Breast epithelium (tissue), 4 donors: Measurements from ENCODE around the gene PRKD3. TPM values are rescaled to one million over a fixed set of nuclear protein-coding genes. Genes with fewer than 3 reads are reported as not detected.

Source experiments
- DNase-seq, 2 donors: peaks; one replicate each; pipeline ENCODE4 v3.0.0-alpha.2; 2019; ENCODE audit warnings: low spot score in 2 of 2
- H3K27ac ChIP-seq, 2 donors: fragments of 200-600 bp; sonication (generic) in 1 of 2; one replicate each; pipeline ENCODE4 v1.5.1; 2016 to 2019; ENCODE audit warnings: mild to moderate bottlenecking in 1 of 2
- H3K27me3 ChIP-seq, 2 donors: fragments of 200-600 bp; sonication (generic) in 1 of 2; one replicate each; pipeline versions ENCODE4 v1.5.1 to v1.6.0; 2017 to 2019; ENCODE audit warnings: control low read depth in 1 of 2, mild to moderate bottlenecking in 1 of 2
- H3K36me3 ChIP-seq: fragments of 200-600 bp; one replicate; pipeline ENCODE4 v1.5.1; 2019
- H3K4me1 ChIP-seq, 2 donors: fragments of 200-600 bp; sonication (generic); one replicate each; pipeline ENCODE4 v1.5.1; 2016 to 2019; ENCODE audit warnings: control low read depth in 1 of 2
- H3K4me3 ChIP-seq, 3 donors: fragments of 200-600 bp; sonication (generic); 1 replicate in 2 of 3; 2 replicates in 1 of 3; pipeline ENCODE4 v1.5.1; 2016 to 2019; ENCODE audit warnings: mild to moderate bottlenecking in 3 of 3, moderate library complexity in 2 of 3
- H3K9me3 ChIP-seq, 2 donors: fragments of 200-600 bp; sonication (generic) in 1 of 2; one replicate each; pipeline ENCODE4 v1.5.1; 2016 to 2019; ENCODE audit warnings: control low read depth in 1 of 2
- POLR2A ChIP-seq: fragments of 450-650 bp; IDR thresholded peaks from one replicate; pipeline ENCODE4 v1.6.1; 2016; ENCODE audit warnings: antibody characterized with exemption, mild to moderate bottlenecking, moderate library complexity
- POLR2AphosphoS5 ChIP-seq, 3 donors: sonication (generic); formaldehyde crosslinking; IDR thresholded peaks; one replicate each; pipeline ENCODE4 v1.6.1; 2017; ENCODE audit warnings: antibody characterized with exemption in 3 of 3
- intact Hi-C: fragments of 100-400 bp; cut with DNase I; formaldehyde crosslinking; loops from one replicate; pipeline ENCODE4 v1.15.1; 2023; ENCODE audit warnings: low total_unique reads
- total RNA-seq, 3 donors: library from RNA; depleted of rRNA; stranded (reverse); fragments of >200 nt; gene quantifications; one replicate each; pipeline ENCODE4 v1.1.0, GENCODE V29; 2016
- TF ChIP-seq, protein P1 (sequence below), 3 donors: fragments of 450-650 bp; IDR thresholded peaks; one replicate each; pipeline ENCODE4 v1.5.1; 2016 to 2017; ENCODE audit warnings: antibody characterized with exemption in 3 of 3, mild to moderate bottlenecking in 3 of 3, moderate library complexity in 3 of 3

Gene PRKD3
- total RNA-seq, 3 donors from 2014 or later, result 46.5 to 57.4 (median 56.2) TPM

GRCh38 chr2:37315364-37315763, 9.3 kb downstream of the PRKD3 start:
- intact Hi-C loops, result no loop called here
- no peak for TF ChIP-seq POLR2AphosphoS5 (IDR thresholded peaks at IDR 0.05)
- TF ChIP-seq POLR2A, result no peak

GRCh38 chr2:37307500-37307899, 17.1 kb downstream of the PRKD3 start:
- intact Hi-C loops, result no loop called here
- TF ChIP-seq POLR2A (no peak), POLR2AphosphoS5 (IDR thresholded peaks at IDR 0.05) (no peak)
- TF ChIP-seq, protein P1, sequence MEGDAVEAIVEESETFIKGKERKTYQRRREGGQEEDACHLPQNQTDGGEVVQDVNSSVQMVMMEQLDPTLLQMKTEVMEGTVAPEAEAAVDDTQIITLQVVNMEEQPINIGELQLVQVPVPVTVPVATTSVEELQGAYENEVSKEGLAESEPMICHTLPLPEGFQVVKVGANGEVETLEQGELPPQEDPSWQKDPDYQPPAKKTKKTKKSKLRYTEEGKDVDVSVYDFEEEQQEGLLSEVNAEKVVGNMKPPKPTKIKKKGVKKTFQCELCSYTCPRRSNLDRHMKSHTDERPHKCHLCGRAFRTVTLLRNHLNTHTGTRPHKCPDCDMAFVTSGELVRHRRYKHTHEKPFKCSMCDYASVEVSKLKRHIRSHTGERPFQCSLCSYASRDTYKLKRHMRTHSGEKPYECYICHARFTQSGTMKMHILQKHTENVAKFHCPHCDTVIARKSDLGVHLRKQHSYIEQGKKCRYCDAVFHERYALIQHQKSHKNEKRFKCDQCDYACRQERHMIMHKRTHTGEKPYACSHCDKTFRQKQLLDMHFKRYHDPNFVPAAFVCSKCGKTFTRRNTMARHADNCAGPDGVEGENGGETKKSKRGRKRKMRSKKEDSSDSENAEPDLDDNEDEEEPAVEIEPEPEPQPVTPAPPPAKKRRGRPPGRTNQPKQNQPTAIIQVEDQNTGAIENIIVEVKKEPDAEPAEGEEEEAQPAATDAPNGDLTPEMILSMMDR (IDR thresholded peaks at IDR 0.05), result no peak
- H3K27ac ChIP-seq, result no peak overlapping the region
- DNase-seq, result no peak
- H3K36me3 ChIP-seq, result no peaks in the 10 kb centered on the region
- no peaks in the 10 kb centered on the region for H3K27me3 ChIP-seq
- no peak overlapping the region for H3K4me3 ChIP-seq
- no peaks in the 10 kb centered on the region for H3K4me1 ChIP-seq
- no peaks in the 10 kb centered on the region for H3K9me3 ChIP-seq

More at GRCh38 chr2:37315364-37315763, 9.3 kb downstream of the PRKD3 start:
- H3K27me3 ChIP-seq, result no peaks in the 10 kb centered on the region
- no peak for DNase-seq
- H3K36me3 ChIP-seq, result no peaks in the 10 kb centered on the region
- no peak overlapping the region for H3K4me3 ChIP-seq
- no peaks in the 10 kb centered on the region for H3K9me3 ChIP-seq
- no peak overlapping the region for H3K27ac ChIP-seq
- no peaks in the 10 kb centered on the region for H3K4me1 ChIP-seq

GRCh38 chr2:37306024-37306423, 18.6 kb downstream of the PRKD3 start:
- DNase-seq, result no peak
- Histone ChIP-seq H3K36me3 (no peaks in the 10 kb centered on the region), H3K4me3 (no peak overlapping the region), H3K27ac (no peak overlapping the region), H3K27me3 (no peaks in the 10 kb centered on the region), H3K9me3 (no peaks in the 10 kb centered on the region), H3K4me1 (no peaks in the 10 kb centered on the region)
- intact Hi-C loops, result no loop called here
- TF ChIP-seq, protein P1 (IDR thresholded peaks at IDR 0.05), result no peak
- TF ChIP-seq POLR2AphosphoS5 (IDR thresholded peaks at IDR 0.05) (no peak), POLR2A (no peak)

DNA sequence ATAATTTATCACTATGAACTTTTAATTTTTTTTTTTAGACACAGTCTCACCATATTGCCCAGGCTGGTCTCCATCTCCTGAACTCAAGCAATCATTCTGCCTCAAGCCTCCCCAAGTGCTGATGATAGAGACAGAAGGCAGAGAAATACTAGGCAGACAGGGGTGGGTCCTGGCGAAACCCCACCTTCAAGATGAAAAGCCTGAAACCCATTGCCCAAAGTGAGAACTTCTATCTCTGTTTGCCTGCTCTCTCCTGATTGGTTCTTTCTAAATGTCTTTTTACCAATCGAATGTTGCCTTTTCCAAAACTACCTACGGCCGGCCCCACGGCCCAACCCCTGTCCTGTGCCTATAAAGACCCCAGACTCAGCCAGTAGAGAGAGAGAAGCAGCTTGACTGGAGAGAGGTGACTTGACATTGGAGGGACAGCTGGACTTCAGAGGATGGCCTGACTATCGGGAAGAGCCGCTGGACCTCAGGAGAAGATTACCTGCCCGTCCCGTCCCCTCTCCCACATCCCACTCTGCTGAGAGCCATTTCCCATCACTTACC, 21.9 kb downstream of the PRKD3 start:
- Histone ChIP-seq H3K27ac (no peak overlapping the region), H3K9me3 (no peaks in the 10 kb centered on the region), H3K27me3 (no peaks in the 10 kb centered on the region), H3K36me3 (no peaks in the 10 kb centered on the region), H3K4me3 (no peak overlapping the region), H3K4me1 (no peaks in the 10 kb centered on the region)
- no peak for DNase-seq
- TF ChIP-seq POLR2A, result no peak
- TF ChIP-seq POLR2AphosphoS5 (IDR thresholded peaks at IDR 0.05), result no peak
- TF ChIP-seq, protein P1 (IDR thresholded peaks at IDR 0.05), result no peak
- intact Hi-C loops, result no loop called here

DNA sequence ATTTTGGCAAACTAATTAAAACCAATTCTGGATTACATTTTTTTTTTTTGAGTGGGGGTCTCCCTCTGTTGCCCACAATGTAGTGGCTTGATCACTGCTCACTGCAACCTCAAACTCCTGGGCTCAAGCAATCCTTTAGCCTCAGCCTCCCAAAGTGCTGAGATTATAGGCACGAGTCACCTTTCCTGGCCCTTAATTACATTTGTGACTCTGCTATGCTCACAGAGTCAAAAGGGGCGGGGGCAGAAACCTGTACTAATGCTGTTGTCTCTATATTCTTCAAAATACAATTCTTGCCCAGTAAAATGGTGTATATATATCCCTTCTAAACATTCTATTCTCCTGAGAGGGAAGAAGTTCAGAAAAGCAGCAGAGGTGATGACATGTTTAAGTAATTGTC, 23.2 kb downstream of the PRKD3 start:
- no peak for DNase-seq
- no peaks in the 10 kb centered on the region for H3K4me1 ChIP-seq
- H3K27me3 ChIP-seq, result no peaks in the 10 kb centered on the region
- intact Hi-C loops, result no loop called here
- TF ChIP-seq, protein P1 (IDR thresholded peaks at IDR 0.05), result no peak
- TF ChIP-seq POLR2A (no peak), POLR2AphosphoS5 (IDR thresholded peaks at IDR 0.05) (no peak)
- no peaks in the 10 kb centered on the region for H3K9me3 ChIP-seq
- no peaks in the 10 kb centered on the region for H3K36me3 ChIP-seq
- no peak overlapping the region for H3K4me3 ChIP-seq
- H3K27ac ChIP-seq, result peak overlapping the region; percentile 39 to 43
